CD4-positive, alpha-beta T cell treated with Interleukin-6 for 4 hours (primary cell): ENCODE results near the gene PLEKHA6.

ENCODE experiments used
- DNase-seq: peaks from one replicate; pipeline ENCODE4 v3.0.0-alpha.2; 2020; ENCODE audit warnings: mixed read lengths

PLEKHA6 gene

DNA sequence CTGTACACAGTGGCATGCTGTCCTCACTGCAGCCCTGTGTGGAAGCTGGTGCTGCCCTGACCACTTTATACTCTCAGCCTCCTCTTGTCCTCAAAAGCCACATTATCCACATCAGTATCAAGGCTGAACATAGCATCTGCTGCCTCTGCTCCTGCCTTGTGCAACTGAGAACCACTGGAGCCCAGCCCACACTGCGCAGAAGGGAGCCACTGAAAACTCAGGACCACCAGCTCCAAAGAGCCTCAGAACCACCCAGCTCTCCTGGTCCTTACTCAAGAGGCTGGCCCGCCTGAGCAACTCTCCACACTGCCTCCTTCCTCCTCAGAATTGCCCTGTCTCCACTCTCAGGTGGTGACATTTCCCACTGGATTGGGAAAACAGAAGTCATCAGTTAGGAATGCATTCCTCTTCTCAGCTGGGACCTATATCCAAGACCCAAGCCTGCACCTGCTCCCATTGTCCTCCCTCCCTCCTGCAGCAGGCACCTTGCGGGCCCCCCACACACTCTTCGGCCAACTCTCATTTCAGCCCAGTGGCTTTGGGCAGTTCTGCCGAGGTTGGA, 156.4 kb downstream of the PLEKHA6 start:
- no peak for DNase-seq

DNA sequence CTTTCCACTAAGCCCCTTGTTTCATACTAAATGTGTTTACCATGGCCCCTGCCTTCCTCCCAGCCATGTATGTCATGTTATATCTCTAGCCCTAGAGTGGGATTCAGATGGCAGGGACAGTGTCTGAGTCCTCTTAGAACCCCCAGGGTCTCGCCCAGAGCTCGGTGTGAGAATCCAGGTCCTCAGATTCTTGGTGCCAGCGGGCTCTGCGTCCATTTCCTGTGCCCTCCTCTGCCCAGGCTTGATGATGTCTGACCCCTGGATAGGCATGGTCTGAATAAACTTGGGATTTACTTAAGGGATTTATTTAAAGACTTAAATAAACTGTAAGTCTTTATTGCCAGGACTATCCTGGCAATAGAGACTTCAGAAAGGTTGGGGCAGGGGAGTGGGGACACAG, 157.2 kb downstream of the PLEKHA6 start:
- DNase-seq, result no peak

DNA sequence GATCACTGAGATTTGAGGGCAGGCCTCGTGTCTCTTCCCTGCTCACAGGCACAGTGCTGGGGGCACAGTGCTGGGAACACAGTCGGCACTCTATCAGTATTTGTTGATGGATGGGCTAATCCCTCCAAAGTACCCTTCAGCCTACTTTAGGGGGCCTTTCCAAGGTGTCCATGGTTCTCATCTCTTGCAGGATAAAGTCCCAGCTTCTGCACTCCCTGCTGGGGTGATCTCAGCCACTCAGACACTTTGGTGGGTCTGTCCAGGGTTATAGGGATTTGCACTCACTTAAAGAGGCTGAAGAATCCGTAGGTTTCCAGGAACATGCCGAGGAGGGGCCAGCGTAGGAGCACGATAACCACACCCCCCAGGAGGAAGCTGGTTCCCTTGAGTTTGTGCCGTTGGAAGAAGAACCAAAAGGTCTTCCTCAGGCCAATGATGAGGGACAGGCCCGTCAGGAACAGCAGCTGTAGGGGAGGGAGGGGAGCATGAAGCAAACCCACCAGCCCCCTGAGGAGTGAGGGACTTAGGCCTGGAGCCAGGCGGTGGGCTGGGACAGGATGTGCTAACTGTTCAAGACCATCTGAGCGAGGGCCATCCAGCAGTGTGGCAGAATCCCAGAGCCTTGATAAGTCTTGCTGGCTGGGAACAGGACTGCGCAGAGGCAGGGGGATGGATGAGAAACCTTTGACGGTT, 158.2 kb downstream of the PLEKHA6 start:
- DNase-seq, result no peak

GRCh38 chr1:204199579-204199978, 160.2 kb downstream of the PLEKHA6 start:
- DNase-seq, result no peak

GRCh38 chr1:204198348-204199340, 161.1 kb downstream of the PLEKHA6 start:
- DNase-seq, result no peak

- DNase-seq, result no peak
Measured at GRCh38 chr1:204197068-204197467, 162.7 kb downstream of the PLEKHA6 start.

- DNase-seq, result no peak
Measured at GRCh38 chr1:204196068-204196795, 163.5 kb downstream of the PLEKHA6 start, which contains the start of gene KISS1. Gene KISS1, minus strand, starts transcription at chr1:204196491. Its CDS starts 3,615 bp downstream, at chr1:204192876.

GRCh38 chr1:204194771-204195170, 165.0 kb downstream of the PLEKHA6 start:
- DNase-seq, result no peak

GRCh38 chr1:204194080-204194479, 165.6 kb downstream of the PLEKHA6 start:
- no peak for DNase-seq

DNA sequence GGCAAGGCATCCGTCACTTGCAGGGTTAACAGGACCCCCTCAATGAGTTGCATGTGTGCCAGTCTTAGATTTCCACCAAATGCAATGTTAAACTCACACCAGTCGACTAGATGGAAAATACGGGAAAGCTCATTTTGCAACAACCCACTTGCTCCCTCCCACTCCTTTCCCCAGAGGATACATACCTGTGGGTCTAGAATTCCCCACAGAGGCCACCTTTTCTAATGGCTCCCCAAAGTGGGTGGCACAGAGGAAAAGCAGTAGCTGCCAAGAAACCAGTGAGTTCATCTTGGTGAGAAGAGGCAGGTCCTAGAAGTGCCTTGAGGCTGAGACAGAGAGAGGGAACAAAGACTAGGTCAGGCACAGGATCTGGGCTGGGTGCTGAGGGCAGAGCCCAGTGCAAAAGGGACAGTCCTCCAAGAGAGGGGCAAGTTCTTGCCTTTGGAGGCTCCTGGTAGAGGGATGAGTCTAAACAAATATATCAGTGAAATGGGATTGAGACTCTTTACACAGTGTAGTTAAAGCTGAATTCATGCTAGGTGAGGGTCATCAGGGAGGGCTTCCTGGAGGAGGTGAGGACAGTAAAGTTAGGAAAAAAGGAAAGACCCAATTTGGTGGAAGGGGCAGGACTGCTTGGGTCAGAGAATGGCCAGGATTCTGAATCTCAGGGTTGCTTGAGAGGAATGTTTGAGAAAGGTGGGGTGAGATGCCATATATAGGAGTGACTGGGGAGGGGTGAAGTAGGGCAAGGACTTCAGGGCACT, 167.0 kb downstream of the PLEKHA6 start:
- no peak for DNase-seq

GRCh38 chr1:204192046-204192445, 167.7 kb downstream of the PLEKHA6 start:
- DNase-seq, result no peak

DNA sequence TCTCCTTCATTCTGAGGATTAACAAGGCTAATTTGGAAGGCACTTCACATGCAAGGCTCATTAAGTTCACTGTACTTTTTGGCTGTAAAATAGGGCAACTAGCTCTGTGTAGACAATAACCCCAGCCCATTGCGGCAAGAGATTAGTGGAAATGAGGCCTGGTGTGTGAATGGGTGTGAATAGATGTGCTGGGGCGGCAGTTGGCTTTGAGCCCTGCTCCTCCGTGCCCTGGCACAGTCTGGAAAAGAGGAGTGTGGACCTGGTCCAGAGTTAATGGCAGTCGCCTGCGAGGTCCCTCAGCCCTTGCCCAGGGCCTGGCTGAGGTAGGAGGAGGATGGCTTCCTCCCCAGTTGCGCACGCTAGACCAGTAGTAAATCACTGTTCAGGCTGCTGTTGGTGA, 168.3 kb downstream of the PLEKHA6 start:
- DNase-seq, result no peak

DNA sequence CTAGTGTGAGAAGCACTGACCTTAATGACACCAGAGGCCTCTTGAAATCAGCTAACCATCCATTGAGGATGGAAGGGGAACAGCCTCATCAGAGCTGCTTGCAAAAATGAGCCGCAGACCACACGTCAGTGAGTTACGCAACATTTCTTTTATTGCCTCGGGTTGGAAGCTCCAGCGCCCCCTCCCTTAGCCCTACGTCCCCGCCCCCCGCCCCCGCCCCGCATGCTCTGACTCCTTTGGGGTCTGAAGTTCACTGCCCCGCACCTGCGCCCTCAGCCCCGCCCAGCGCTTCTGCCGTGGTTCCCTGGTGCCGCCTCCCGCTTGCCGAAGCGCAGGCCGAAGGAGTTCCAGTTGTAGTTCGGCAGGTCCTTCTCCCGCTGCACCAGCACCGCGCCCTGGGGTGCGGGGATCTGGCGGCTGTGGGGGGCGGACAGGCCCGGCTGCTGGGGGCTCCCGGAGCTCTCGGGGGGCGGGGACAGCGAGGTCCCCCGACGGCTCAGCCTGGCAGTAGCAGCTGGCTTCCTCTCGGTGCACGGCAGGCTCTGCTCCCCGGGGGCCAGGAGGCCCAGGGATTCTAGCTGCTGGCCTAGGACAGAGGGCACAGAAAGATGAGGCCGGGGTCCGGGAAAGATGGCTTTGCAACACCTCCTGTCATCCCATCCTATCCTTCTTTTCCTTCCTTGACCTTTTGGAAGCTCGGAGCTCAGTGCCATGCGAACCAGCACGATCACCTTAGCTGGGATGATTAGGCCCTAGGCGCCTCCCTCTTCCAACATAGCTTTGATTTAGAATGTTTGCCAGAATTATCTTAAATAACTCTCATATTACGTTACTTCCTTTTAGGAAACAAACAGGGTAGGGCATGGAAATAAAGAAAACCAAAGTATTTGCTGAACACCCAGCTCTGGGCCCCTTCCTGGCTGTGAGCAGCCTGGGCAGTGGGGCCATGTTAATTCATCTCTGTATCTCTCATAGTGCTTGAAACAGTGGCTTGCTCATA, 169.2 kb downstream of the PLEKHA6 start:
- peak; percentile 32 for DNase-seq

- no peak for DNase-seq
Measured at GRCh38 chr1:204188959-204189639, 170.6 kb downstream of the PLEKHA6 start.

- DNase-seq, result no peak
Measured at GRCh38 chr1:204186597-204186996, 173.1 kb downstream of the PLEKHA6 start.

GRCh38 chr1:204181116-204181515, 178.6 kb downstream of the PLEKHA6 start:
- no peak for DNase-seq

GRCh38 chr1:204180133-204180532, 179.6 kb downstream of the PLEKHA6 start:
- DNase-seq, result no peak

DNA sequence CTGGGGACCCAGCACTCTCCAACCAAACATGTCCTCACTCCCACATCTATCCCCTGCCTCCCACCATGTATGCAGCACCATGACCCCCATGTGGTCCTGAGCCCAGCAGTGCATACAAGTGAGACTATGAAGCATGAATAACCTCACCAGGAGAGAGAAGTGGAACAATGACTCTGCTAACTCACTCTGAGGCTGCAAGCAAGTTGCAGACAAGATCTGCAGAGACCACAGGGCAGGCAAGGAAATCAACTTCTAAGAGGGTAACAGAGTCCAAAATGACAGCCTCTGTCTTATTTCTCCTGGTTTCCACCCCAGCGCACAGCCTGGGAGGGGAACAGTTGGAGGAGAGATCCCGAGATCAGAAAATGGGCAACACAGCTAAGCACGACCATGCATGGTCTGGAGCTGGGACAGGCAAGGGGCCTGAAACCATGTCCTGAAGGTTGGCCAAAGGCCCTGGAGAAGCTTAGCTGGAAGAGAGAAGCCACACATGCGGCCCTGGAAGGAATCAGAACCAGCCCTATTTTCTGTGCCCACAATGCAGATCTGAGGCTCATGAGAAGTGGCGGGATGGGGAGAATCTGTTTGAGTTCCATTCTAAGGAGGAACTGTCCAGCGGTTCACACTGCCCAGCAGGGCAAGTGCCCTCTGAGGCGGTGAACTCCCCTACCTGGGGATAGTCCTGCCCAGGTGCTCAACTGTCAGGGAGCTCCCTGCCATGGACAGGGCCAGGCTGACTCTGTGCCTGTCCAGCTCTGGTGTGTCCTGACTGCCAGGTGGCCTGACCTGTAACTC, 181.0 kb downstream of the PLEKHA6 start:
- DNase-seq, result no peak

GRCh38 chr1:204177133-204177532, 182.6 kb downstream of the PLEKHA6 start:
- DNase-seq, result no peak
